NCI-H69 (cell line): Measurements from ENCODE around the gene DARS2.
"Not testable (repeated sequence)": the region's sequence is repeated elsewhere in the genome, so short reads cannot be mapped to it uniquely, and the experiment has no call there.

Experiments used
- DNase-seq: peaks from one replicate; lab custom pipeline; 2025; lab: John Stamatoyannopoulos, UW

DARS2 gene

GRCh38 chr1:173824315-173825081, at the start of gene DARS2, which contains the start of gene CENPL:
DARS2 (plus strand) TSS chr1:173824673; CDS start chr1:173825230, 557 bp downstream.
CENPL (minus strand) TSS chr1:173824883; CDS start chr1:173811299, 13,584 bp downstream.
- peak; percentile 99 for DNase-seq

GRCh38 chr1:173775578-173776226, 48.8 kb upstream of the DARS2 start:
- DNase-seq, result no peak

GRCh38 chr1:173779936-173780335, 44.5 kb upstream of the DARS2 start:
- no peak for DNase-seq

- no peak for DNase-seq
Measured at GRCh38 chr1:173784997-173785396, 39.5 kb upstream of the DARS2 start.

- DNase-seq, result no peak
Measured at GRCh38 chr1:173789841-173790240, 34.6 kb upstream of the DARS2 start.

- no peak for DNase-seq
Measured at GRCh38 chr1:173798078-173798477, 26.4 kb upstream of the DARS2 start.

GRCh38 chr1:173799995-173800394, 24.5 kb upstream of the DARS2 start:
- not testable (repeated sequence) for DNase-seq

GRCh38 chr1:173802961-173803360, 21.5 kb upstream of the DARS2 start:
- DNase-seq, result no peak

- DNase-seq, result not testable (repeated sequence)
Measured at GRCh38 chr1:173813654-173814053, 10.8 kb upstream of the DARS2 start.

- DNase-seq, result no peak
Measured at GRCh38 chr1:173818459-173818858, 6.0 kb upstream of the DARS2 start.

GRCh38 chr1:173821680-173822079, 2.8 kb upstream of the DARS2 start:
- DNase-seq, result no peak

GRCh38 chr1:173823781-173824314, 625 bp upstream of the DARS2 start:
- no peak for DNase-seq

- DNase-seq, result no peak
Measured at GRCh38 chr1:173827611-173828010, 3.1 kb downstream of the DARS2 start.

GRCh38 chr1:173832748-173833147, 8.3 kb downstream of the DARS2 start:
- no peak for DNase-seq

- DNase-seq, result no peak
Measured at GRCh38 chr1:173852105-173852504, 27.6 kb downstream of the DARS2 start.

GRCh38 chr1:173853074-173853473, 28.6 kb downstream of the DARS2 start:
- no peak for DNase-seq

GRCh38 chr1:173856014-173856413, 31.5 kb downstream of the DARS2 start:
- DNase-seq, result no peak

GRCh38 chr1:173856903-173857302, 32.4 kb downstream of the DARS2 start:
- no peak for DNase-seq

- DNase-seq, result no peak
Measured at GRCh38 chr1:173857363-173857917, 33.0 kb downstream of the DARS2 start.

GRCh38 chr1:173859547-173859946, 35.1 kb downstream of the DARS2 start:
- not testable (repeated sequence) for DNase-seq

- no peak for DNase-seq
Measured at GRCh38 chr1:173860065-173860464, 35.6 kb downstream of the DARS2 start.

- DNase-seq, result no peak
Measured at GRCh38 chr1:173861731-173862145, 37.3 kb downstream of the DARS2 start.
